ENCODE results near the gene DYDC1. TPM values are rescaled to one million over a fixed set of nuclear protein-coding genes. Genes with fewer than 3 reads are reported as not detected.

DYDC1 gene
- not detected for total RNA-seq

DNA sequence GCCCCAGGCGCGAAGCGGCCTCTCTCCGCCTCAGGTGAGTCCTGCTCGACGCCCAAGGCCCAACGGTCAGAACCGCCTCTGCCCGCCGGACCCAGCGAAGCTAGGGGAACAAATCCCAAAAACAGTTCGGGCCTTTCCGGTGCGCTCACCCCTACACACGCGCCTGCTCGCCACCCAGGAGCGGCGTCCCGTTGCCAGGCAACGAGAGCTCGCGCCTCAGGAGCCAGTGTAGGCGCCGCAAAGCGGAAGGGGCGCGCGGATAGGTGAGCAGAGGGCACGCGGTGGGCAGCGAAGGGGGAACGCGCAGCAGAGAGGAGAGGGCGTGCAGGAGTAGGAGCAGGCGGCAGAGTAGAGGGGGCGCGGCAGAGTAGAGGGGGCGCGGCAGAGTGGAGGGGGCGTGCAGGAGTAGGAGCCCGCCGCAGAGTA is at the start of gene DYDC1, which contains the start of gene DYDC2:
Gene DYDC1, minus strand, starts transcription at position 193 of the 426 bp plus-strand sequence. CDS start 4,154 bp downstream, outside the sequence.
Gene DYDC2, plus strand, starts transcription at position 219 of the 426 bp plus-strand sequence. CDS start 5,663 bp downstream, outside the sequence.

DNA sequence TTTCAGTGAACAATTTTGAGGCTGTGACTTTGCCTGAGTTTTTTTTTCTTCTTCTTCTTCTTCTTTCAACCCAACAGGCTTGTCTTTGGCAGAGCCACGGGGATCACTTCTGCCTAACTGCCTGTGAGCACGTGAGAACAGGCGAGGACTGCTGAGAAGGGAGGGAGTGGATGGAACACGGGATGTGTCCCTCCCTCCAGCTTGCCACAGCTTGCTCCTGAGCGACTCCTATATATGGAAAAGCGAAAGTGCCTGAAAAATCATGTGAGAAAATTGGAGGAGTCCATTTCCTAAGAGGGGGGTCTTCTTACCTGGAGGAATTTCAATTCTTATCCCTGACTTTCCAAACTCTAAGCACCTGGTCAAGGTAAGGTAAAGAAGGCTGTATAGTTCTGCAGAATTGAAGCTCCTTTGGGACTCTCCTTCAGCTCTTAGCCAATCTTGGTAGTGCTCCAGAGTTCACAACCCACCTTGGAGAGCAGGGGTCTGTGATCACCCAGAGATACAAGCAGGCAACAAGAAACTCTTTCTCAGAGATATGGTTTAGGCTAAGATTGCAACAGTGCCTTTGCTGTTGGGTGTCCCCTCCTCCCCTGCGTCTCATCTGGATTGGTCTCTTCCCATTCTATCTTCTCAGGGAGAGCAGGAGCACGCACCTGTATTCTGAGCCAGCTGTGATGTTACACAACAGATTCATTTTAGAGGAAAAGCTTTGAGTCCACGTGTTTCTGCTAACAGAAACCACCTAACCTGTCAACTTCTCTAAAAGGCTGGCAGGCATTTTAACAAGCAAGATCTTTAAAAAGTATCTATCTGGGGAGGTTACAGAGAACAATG is 66.9 kb downstream of the DYDC1 start, which contains the start of gene MAT1A:
Gene MAT1A, minus strand, starts transcription at position 208 of the 837 bp plus-strand sequence. CDS start 235 bp downstream, outside the sequence.

Other genes with a start within 250 kb of the DYDC1 start
- gene PLAC9, start 224.0 kb downstream of the DYDC1 start, total RNA-seq = 43.8 TPM
- 44.0 TPM for gene ANXA11, start 151.2 kb downstream of the DYDC1 start, total RNA-seq
- gene MAT1A, start 67.1 kb downstream of the DYDC1 start, total RNA-seq = 0.38 TPM
- 2.3 TPM for gene DYDC2, start within 50 bp of the DYDC1 start, total RNA-seq
- 77.0 TPM for gene PRXL2A, start 51.8 kb upstream of the DYDC1 start, total RNA-seq
- gene TSPAN14, start 97.6 kb upstream of the DYDC1 start, total RNA-seq = 56.4 TPM
- gene SH2D4B, start 181.1 kb upstream of the DYDC1 start, total RNA-seq = not detected

Data from camera-type eye (tissue), 1 donor.